ENCODE measurements around the gene KBTBD12.
"Not testable (repeated sequence)": the region's sequence is repeated elsewhere in the genome, so short reads cannot be mapped to it uniquely, and the experiment has no call there.

KBTBD12 gene

GRCh38 chr3:127915115-127915936 is at the start of gene KBTBD12:
Gene KBTBD12, plus strand, starts transcription at chr3:127915232. Its CDS starts 7,830 bp downstream, at chr3:127923062.
- peak; percentile 32 for DNase-seq (ENCODE audit: low spot score)
- no peak for TF ChIP-seq CTCF (IDR thresholded peaks at IDR 0.05; ENCODE audit: borderline replicate concordance, control extremely low read depth, extremely low read depth, insufficient read depth, missing control alignments)
- in situ Hi-C loops (cut with MboI; ENCODE audit: low sequenced_read_pairs, unreplicated experiment), result no loop called here

GRCh38 chr3:127865941-127866340 is 49.1 kb upstream of the KBTBD12 start:
- DNase-seq (ENCODE audit: low spot score), result no peak
- TF ChIP-seq CTCF (IDR thresholded peaks at IDR 0.05; ENCODE audit: borderline replicate concordance, control extremely low read depth, extremely low read depth, insufficient read depth, missing control alignments), result no peak
- in situ Hi-C loops (cut with MboI; ENCODE audit: low sequenced_read_pairs, unreplicated experiment), result no loop called here

- TF ChIP-seq CTCF (IDR thresholded peaks at IDR 0.05; ENCODE audit: borderline replicate concordance, control extremely low read depth, extremely low read depth, insufficient read depth, missing control alignments), result no peak
- no peak for DNase-seq (ENCODE audit: low spot score)
- in situ Hi-C loops (cut with MboI; ENCODE audit: low sequenced_read_pairs, unreplicated experiment), result no loop called here
These were observed 47.6 kb upstream of the KBTBD12 start for GRCh38 chr3:127867412-127867811.

- no peak for DNase-seq (ENCODE audit: low spot score)
- TF ChIP-seq CTCF (IDR thresholded peaks at IDR 0.05; ENCODE audit: borderline replicate concordance, control extremely low read depth, extremely low read depth, insufficient read depth, missing control alignments), result no peak
- in situ Hi-C loops (cut with MboI; ENCODE audit: low sequenced_read_pairs, unreplicated experiment), result no loop called here
These were observed 47.0 kb upstream of the KBTBD12 start for GRCh38 chr3:127867986-127868385.

GRCh38 chr3:127870156-127870555 is 44.9 kb upstream of the KBTBD12 start:
- in situ Hi-C loops (cut with MboI; ENCODE audit: low sequenced_read_pairs, unreplicated experiment), result no loop called here
- TF ChIP-seq CTCF (IDR thresholded peaks at IDR 0.05; ENCODE audit: borderline replicate concordance, control extremely low read depth, extremely low read depth, insufficient read depth, missing control alignments), result no peak
- no peak for DNase-seq (ENCODE audit: low spot score)

GRCh38 chr3:127874097-127874496 is 40.9 kb upstream of the KBTBD12 start:
- in situ Hi-C loops (cut with MboI; ENCODE audit: low sequenced_read_pairs, unreplicated experiment); DNase-seq (ENCODE audit: low spot score): not testable (repeated sequence)

GRCh38 chr3:127881586-127881985 is 33.4 kb upstream of the KBTBD12 start:
- TF ChIP-seq CTCF (IDR thresholded peaks at IDR 0.05; ENCODE audit: borderline replicate concordance, control extremely low read depth, extremely low read depth, insufficient read depth, missing control alignments), result no peak
- DNase-seq (ENCODE audit: low spot score), result no peak
- in situ Hi-C loops (cut with MboI; ENCODE audit: low sequenced_read_pairs, unreplicated experiment), result no loop called here
